Lower leg skin (tissue), 4 donors: ENCODE measurements around the gene MYL4. TPM values are rescaled to one million over a fixed set of nuclear protein-coding genes. Genes with fewer than 3 reads are reported as not detected.
"Not testable (repeated sequence)": the region's sequence is repeated elsewhere in the genome, so short reads cannot be mapped to it uniquely, and the experiment has no call there.

Source experiments
- DNase-seq, 2 donors: peaks; one replicate each; pipeline ENCODE4 v3.0.0-alpha.2; 2019; ENCODE audit warnings: low spot score in 2 of 2
- H3K4me3 ChIP-seq: fragments of 200-600 bp; sonication (generic); 2 replicates; pipeline ENCODE4 v1.5.1; 2017; ENCODE audit warnings: mild to moderate bottlenecking, low read depth; ENCODE audit not compliant: poor library complexity, severe bottlenecking
- CTCF ChIP-seq, 3 donors: fragments of 450-650 bp; IDR thresholded peaks; one replicate each; pipeline ENCODE4 v1.5.1; 2016; ENCODE audit warnings: antibody characterized with exemption in 3 of 3, mild to moderate bottlenecking in 3 of 3, moderate library complexity in 2 of 3
- POLR2A ChIP-seq, 2 donors: fragments of 450-650 bp; IDR thresholded peaks; one replicate each; pipeline ENCODE4 v1.6.1; 2016 to 2017; ENCODE audit warnings: antibody characterized with exemption in 2 of 2, mild to moderate bottlenecking in 1 of 2, moderate library complexity in 1 of 2
- whole genome bisulfite sequencing, 2 donors: methylation state at CpG; one replicate each; pipeline ENCODE4 v1.1.5; 2018; 5-methylcytosine and 5-hydroxymethylcytosine counted together
- intact Hi-C: fragments of 100-400 bp; cut with DNase I; formaldehyde crosslinking; loops from one replicate; pipeline ENCODE4 v1.15.0; 2023; ENCODE audit warnings: low total_unique reads
- total RNA-seq, 4 donors: library from RNA; depleted of rRNA; stranded (reverse); fragments of >200 nt; gene quantifications; one replicate each; pipeline ENCODE4 v1.1.0, GENCODE V29; 2016

MYL4 gene
- total RNA-seq, 4 donors from 2014 or later, result 0.49 TPM; not detected in 3

DNA sequence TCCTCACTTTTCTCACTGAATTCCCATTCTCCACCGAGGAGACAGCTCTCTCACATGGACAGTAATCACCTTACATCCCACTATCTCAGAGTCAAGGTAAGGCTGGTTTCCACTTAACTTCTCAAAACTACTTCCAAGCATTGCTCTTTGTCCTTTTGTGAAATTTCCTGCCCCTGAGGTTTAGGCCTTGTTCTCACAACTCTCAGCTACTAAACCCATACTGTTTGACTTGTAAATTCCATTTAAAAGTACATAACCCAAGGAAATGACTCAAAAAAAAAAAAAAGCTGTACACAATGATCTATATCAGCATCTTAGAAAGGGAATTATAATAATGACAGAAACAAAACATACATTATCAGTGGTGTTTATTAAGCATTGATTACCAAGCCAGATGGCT is 28.8 kb upstream of the MYL4 start:
- no peak for DNase-seq
- TF ChIP-seq CTCF (IDR thresholded peaks at IDR 0.05), result no peak
- TF ChIP-seq POLR2A (IDR thresholded peaks at IDR 0.05), result no peak
- H3K4me3 ChIP-seq, result no peak overlapping the region
- intact Hi-C loops, result no loop called here
- 88 to 91% methylated on average over 1 of the region's 1 CpG for WGBS, 2 donors

- WGBS, 2 donors, result 92 to 97% methylated on average over 4 of the region's 4 CpGs
- intact Hi-C loops, DNase-seq, H3K4me3 ChIP-seq: not testable (repeated sequence)
These were observed 28.2 kb upstream of the MYL4 start for GRCh38 chr17:47180988-47181387.

- no peak for DNase-seq
- H3K4me3 ChIP-seq, result no peak overlapping the region
- 54 to 63% methylated on average over 6 of the region's 6 CpGs for WGBS, 2 donors
- intact Hi-C loops, result no loop called here
- TF ChIP-seq POLR2A (IDR thresholded peaks at IDR 0.05), result no peak
These were observed 24.5 kb upstream of the MYL4 start for GRCh38 chr17:47184681-47185080.

- 0 to 2% methylated on average over 15 of the region's 15 CpGs for WGBS, 2 donors
- intact Hi-C loops, result no loop called here
- DNase-seq, result no peak
- peak overlapping the region; percentile 57 for H3K4me3 ChIP-seq
- TF ChIP-seq POLR2A (IDR thresholded peaks at IDR 0.05) (no peak), CTCF (IDR thresholded peaks at IDR 0.05) (no peak)
These were observed 20.8 kb upstream of the MYL4 start for GRCh38 chr17:47188271-47188875.

GRCh38 chr17:47188876-47189731 is 20.0 kb upstream of the MYL4 start, which contains the start of gene CDC27:
Gene CDC27 (minus strand): TSS chr17:47189295. CDS start chr17:47189172, 123 bp downstream.
- intact Hi-C loops, result no loop called here
- peak; percentile 99 to 100 for DNase-seq
- 0% methylated on average over 44 to 53 of the region's 64 CpGs for WGBS, 2 donors
- H3K4me3 ChIP-seq, result peak within 1 kb of the TSS; percentile 57
- TF ChIP-seq POLR2A (IDR thresholded peaks at IDR 0.05) (peak in 1 of 2 donors; percentile 33), CTCF (IDR thresholded peaks at IDR 0.05) (no peak)

DNA sequence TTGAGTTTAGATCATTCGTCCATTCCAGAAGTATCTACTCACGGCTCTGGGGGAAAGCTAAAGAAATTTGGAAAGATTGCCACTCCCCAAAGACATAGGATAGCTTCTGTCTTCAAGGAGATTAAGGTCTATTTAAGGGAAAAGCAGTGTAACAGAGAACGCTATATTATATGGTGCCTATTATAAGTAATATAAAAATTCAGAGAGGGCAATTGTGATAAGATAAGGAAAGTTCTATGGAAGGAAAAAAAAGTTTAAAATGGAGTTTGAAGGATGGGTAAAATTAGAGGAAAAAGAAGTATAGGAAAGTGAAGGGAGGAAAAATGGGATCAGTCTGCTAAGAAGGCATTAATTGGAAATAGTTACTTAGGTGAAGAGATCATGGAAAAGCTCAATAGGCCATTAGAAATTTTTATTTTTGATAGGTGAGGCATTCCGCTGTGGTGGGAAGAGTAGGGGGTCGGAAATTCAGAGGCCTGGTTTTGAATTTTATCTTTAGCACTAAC is 19.4 kb upstream of the MYL4 start:
- 39 to 45% methylated on average over 5 of the region's 5 CpGs for WGBS, 2 donors
- no peak for DNase-seq
- intact Hi-C loops, result no loop called here

More for the DNA sequence above, 19.4 kb upstream of the MYL4 start:
- H3K4me3 ChIP-seq, result no peak overlapping the region
- no peak for TF ChIP-seq POLR2A (IDR thresholded peaks at IDR 0.05)
- TF ChIP-seq CTCF (IDR thresholded peaks at IDR 0.05), result no peak
